CD14-positive monocyte (primary cell): ENCODE measurements around the gene SMYD3. TPM values are rescaled to one million over a fixed set of nuclear protein-coding genes. Genes with fewer than 3 reads are reported as not detected.

Experiments
- DNase-seq, 3 donors: peaks; one replicate each; pipeline ENCODE4 v3.0.0-alpha.2; 2011 to 2022
- H2AFZ ChIP-seq: 2 replicates; pipeline ENCODE4 v1.6.0; 2012; ENCODE audit warnings: mild to moderate bottlenecking, low read depth, low read length, inconsistent platforms; ENCODE audit not compliant: insufficient read depth, poor library complexity, severe bottlenecking
- H3K27ac ChIP-seq, 2 donors: 1 replicate in 1 of 2; 2 replicates in 1 of 2; pipeline ENCODE4 v1.5.1; 2012 to 2013; ENCODE audit warnings: low read length in 2 of 2, control low read depth in 1 of 2, inconsistent platforms in 1 of 2, low read depth in 1 of 2, mild to moderate bottlenecking in 1 of 2
- H3K27me3 ChIP-seq, 2 donors: one replicate each; pipeline versions ENCODE4 v1.6.0 to v1.6.1; 2011 to 2013; ENCODE audit warnings: low read length in 2 of 2; ENCODE audit not compliant: control insufficient read depth in 2 of 2, insufficient read depth in 2 of 2
- H3K36me3 ChIP-seq, 2 donors: replicated peaks in 1 of 2; 1 replicate in 1 of 2; 2 replicates in 1 of 2; pipeline versions ENCODE4 v1.5.1 to v1.6.1; 2012 to 2013; ENCODE audit warnings: low read length in 2 of 2, control low read depth in 1 of 2, inconsistent platforms in 1 of 2, mild to moderate bottlenecking in 1 of 2; ENCODE audit not compliant: insufficient read depth in 2 of 2, control insufficient read depth in 1 of 2
- H3K4me1 ChIP-seq, 2 donors: 1 replicate in 1 of 2; 2 replicates in 1 of 2; pipeline versions ENCODE4 v1.5.1 to v1.6.1; 2012 to 2013; ENCODE audit warnings: low read length in 2 of 2, control low read depth in 1 of 2, inconsistent platforms in 1 of 2, mild to moderate bottlenecking in 1 of 2, moderate library complexity in 1 of 2; ENCODE audit not compliant: insufficient read depth in 2 of 2, control insufficient read depth in 1 of 2
- H3K4me2 ChIP-seq: replicated peaks from 2 replicates; pipeline ENCODE3; 2012; ENCODE audit warnings: low read length, moderate library complexity, mild to moderate bottlenecking; ENCODE audit not compliant: poor library complexity, severe bottlenecking; ENCODE audit errors: extremely low read depth
- H3K4me3 ChIP-seq, 3 experiments: fragments of 200-600 bp in 1 of 3; sonication (generic) in 1 of 3; replicated peaks in 1 of 3; 1 replicate in 2 of 3; 2 replicates in 1 of 3; pipeline ENCODE4 v1.5.1; 2011 to 2013; ENCODE audit warnings: low read length in 3 of 3, mild to moderate bottlenecking in 3 of 3, control low read depth in 2 of 3, low read depth in 2 of 3, inconsistent platforms in 1 of 3, moderate library complexity in 1 of 3
- H3K79me2 ChIP-seq: 2 replicates; pipeline ENCODE4 v1.6.0; 2012; ENCODE audit warnings: mild to moderate bottlenecking, control low read depth, inconsistent platforms, low read length, moderate library complexity; ENCODE audit not compliant: insufficient read depth
- H3K9ac ChIP-seq: 2 replicates; pipeline ENCODE4 v1.6.0; 2017; ENCODE audit warnings: low read length, mild to moderate bottlenecking; ENCODE audit not compliant: insufficient read depth, poor library complexity, severe bottlenecking
- H3K9me3 ChIP-seq, 2 donors: replicated peaks in 1 of 2; 1 replicate in 1 of 2; 2 replicates in 1 of 2; pipeline versions ENCODE4 v1.5.1 to v1.6.1; 2012 to 2013; ENCODE audit warnings: low read length in 2 of 2, control low read depth in 1 of 2; ENCODE audit not compliant: control insufficient read depth in 1 of 2, insufficient read depth in 1 of 2
- H4K20me1 ChIP-seq: 2 replicates; pipeline ENCODE4 v1.6.0; 2012; ENCODE audit warnings: mild to moderate bottlenecking, low read length, control low read depth, moderate library complexity; ENCODE audit not compliant: insufficient read depth
- H3K27ac Mint-ChIP-seq, 7 donors: one replicate each; pipeline ENCODE4 v1.8.0; 2020; ENCODE audit warnings: mild to moderate bottlenecking in 7 of 7, mixed read lengths in 7 of 7, moderate library complexity in 6 of 7, inconsistent platforms in 2 of 7
- H3K27me3 Mint-ChIP-seq, 3 donors: one replicate each; pipeline ENCODE4 v1.8.0; 2021 to 2022; ENCODE audit warnings: low read depth in 3 of 3, mild to moderate bottlenecking in 3 of 3, mixed read lengths in 3 of 3, moderate library complexity in 3 of 3, inconsistent platforms in 1 of 3
- H3K36me3 Mint-ChIP-seq, 2 donors: one replicate each; pipeline ENCODE4 v1.8.0; 2020; ENCODE audit warnings: mixed read lengths in 2 of 2, inconsistent platforms in 1 of 2, mild to moderate bottlenecking in 1 of 2
- H3K4me1 Mint-ChIP-seq: one replicate; pipeline ENCODE4 v1.8.0; 2020; ENCODE audit warnings: mild to moderate bottlenecking, mixed read lengths
- H3K4me3 Mint-ChIP-seq, 2 donors: one replicate each; pipeline ENCODE4 v1.8.0; 2020; ENCODE audit warnings: mild to moderate bottlenecking in 2 of 2, mixed read lengths in 2 of 2, moderate library complexity in 1 of 2
- H3K9me3 Mint-ChIP-seq, 7 donors: one replicate each; pipeline ENCODE4 v1.8.0; 2020 to 2022; ENCODE audit warnings: mixed read lengths in 7 of 7, mild to moderate bottlenecking in 6 of 7, moderate library complexity in 6 of 7, inconsistent platforms in 2 of 7
- WGBS: methylation state at CpG from one replicate; pipeline ENCODE4 v1.1.5; 2013; ENCODE audit warnings: missing lambda C conversion rate; ENCODE audit not compliant: insufficient coverage; 5-methylcytosine and 5-hydroxymethylcytosine counted together
- intact Hi-C, 2 donors: fragments of 100-400 bp; cut with micrococcal nuclease; formaldehyde crosslinking; loops; one replicate each; pipeline versions ENCODE4 v1.15.0 to v1.15.1; 2023
- polyA plus RNA-seq, 3 donors: library from polyadenylated mRNA; depleted of rRNA in 1 of 3; unstranded in 2 of 3; stranded (reverse) in 1 of 3; fragments of 300-500 nt in 2 of 3; fragments of >200 nt in 1 of 3; fragmentation: Illumina TruSeq in 2 of 3; gene quantifications; 1 replicate in 2 of 3; 2 replicates in 1 of 3; pipeline ENCODE4 v1.2.3, GENCODE V29; 2012 to 2021
- TF ChIP-seq, protein P1 (sequence below): fragments of 200-600 bp; IDR thresholded peaks from one replicate; pipeline ENCODE4 v1.8.0; 2022; ENCODE audit warnings: antibody characterized with exemption, mild to moderate bottlenecking

The SMYD3 gene
- polyA plus RNA-seq, 3 donors = 2.7 to 8.4 (median 4.0) TPM

DNA sequence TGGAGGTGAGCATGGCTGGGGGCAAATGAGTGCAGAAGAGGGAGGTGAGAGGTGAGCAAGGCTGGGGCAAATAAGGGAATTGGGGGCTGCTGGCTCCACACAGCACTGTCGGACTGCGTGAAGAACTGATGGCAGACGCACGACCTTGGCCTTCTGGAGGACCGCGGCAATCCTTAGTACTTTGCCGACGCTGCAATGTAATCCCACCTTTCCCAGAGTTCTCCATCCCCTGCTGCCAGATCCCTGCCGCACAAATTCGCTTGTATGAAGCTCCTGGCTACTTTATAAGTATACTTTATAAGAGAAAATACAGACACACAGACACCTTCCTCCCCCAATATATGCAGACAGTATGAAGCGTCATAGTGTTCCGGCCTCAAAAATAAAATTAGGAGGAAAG lies 472.4 kb downstream of the SMYD3 start:
- Histone ChIP-seq H3K27me3 (no peaks in the 10 kb centered on the region), H3K4me1 (no peaks in the 10 kb centered on the region), H3K9me3 (no peaks in the 10 kb centered on the region), H3K36me3 (no peaks in the 10 kb centered on the region), H4K20me1 (no peaks in the 10 kb centered on the region), H3K4me3 (no peak overlapping the region), H3K4me2 (no peak overlapping the region), H3K27ac (no peak overlapping the region), H3K9ac (no peak overlapping the region), H2AFZ (no peak overlapping the region), H3K79me2 (no peaks in the 10 kb centered on the region)
- TF ChIP-seq, protein P1, sequence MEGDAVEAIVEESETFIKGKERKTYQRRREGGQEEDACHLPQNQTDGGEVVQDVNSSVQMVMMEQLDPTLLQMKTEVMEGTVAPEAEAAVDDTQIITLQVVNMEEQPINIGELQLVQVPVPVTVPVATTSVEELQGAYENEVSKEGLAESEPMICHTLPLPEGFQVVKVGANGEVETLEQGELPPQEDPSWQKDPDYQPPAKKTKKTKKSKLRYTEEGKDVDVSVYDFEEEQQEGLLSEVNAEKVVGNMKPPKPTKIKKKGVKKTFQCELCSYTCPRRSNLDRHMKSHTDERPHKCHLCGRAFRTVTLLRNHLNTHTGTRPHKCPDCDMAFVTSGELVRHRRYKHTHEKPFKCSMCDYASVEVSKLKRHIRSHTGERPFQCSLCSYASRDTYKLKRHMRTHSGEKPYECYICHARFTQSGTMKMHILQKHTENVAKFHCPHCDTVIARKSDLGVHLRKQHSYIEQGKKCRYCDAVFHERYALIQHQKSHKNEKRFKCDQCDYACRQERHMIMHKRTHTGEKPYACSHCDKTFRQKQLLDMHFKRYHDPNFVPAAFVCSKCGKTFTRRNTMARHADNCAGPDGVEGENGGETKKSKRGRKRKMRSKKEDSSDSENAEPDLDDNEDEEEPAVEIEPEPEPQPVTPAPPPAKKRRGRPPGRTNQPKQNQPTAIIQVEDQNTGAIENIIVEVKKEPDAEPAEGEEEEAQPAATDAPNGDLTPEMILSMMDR = no peak
- peaks cover 1% of the 10 kb centered on the region for H3K4me1 Mint-ChIP-seq
- no peaks in the 10 kb centered on the region for H3K9me3 Mint-ChIP-seq
- no peaks in the 10 kb centered on the region for H3K36me3 Mint-ChIP-seq
- H3K27ac Mint-ChIP-seq = peak overlapping the region in 2 of 7 donors; percentile 1 to 47
- no peak overlapping the region for H3K4me3 Mint-ChIP-seq
- H3K27me3 Mint-ChIP-seq = no peaks in the 10 kb centered on the region
- intact Hi-C loops = no loop called here
- 100% methylated on average over 4 of the region's 12 CpGs for WGBS
- DNase-seq = no peak

DNA sequence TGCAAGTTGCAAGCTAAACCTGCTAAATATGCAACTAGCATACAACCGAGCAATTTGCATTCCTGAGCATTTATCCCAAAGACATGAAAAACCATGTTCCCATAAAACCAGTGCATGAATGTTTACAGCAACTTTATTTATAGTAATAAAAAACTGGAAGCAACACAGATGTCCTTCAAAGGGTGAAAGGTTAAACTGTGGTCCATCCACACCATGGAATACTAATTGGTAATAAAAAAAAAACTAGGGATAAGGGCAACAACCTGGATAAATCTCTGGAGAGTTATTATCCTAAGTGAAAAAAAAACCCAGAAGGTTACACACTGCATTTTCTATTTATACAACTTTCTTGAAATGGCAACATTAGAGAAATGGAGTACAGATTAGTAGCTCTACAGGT lies 474.1 kb downstream of the SMYD3 start:
- H3K9ac ChIP-seq = no peak overlapping the region
- WGBS = no CpG with 5 or more reads among the region's 1 CpG
- no peaks in the 10 kb centered on the region for H4K20me1 ChIP-seq
- no peak overlapping the region for H3K27ac Mint-ChIP-seq
- H3K4me3 ChIP-seq = no peak overlapping the region
- no peaks in the 10 kb centered on the region for H3K9me3 ChIP-seq
- no peak overlapping the region for H3K4me3 Mint-ChIP-seq
- H3K36me3 Mint-ChIP-seq = no peaks in the 10 kb centered on the region
- no peaks in the 10 kb centered on the region for H3K79me2 ChIP-seq
- no peaks in the 10 kb centered on the region for H3K27me3 ChIP-seq
- H3K4me1 Mint-ChIP-seq = peaks cover under 1% of the 10 kb centered on the region
- H3K4me1 ChIP-seq = no peaks in the 10 kb centered on the region
- intact Hi-C loops = no loop called here
- no peak overlapping the region for H2AFZ ChIP-seq
- no peak for DNase-seq
- H3K4me2 ChIP-seq = no peak overlapping the region
- no peaks in the 10 kb centered on the region for H3K36me3 ChIP-seq
- no peaks in the 10 kb centered on the region for H3K27me3 Mint-ChIP-seq
- H3K27ac ChIP-seq = no peak overlapping the region
- TF ChIP-seq, protein P1 = no peak
- peaks cover 0 to 3% (median 0%) of the 10 kb centered on the region in 7 donors for H3K9me3 Mint-ChIP-seq
